ENCODE measurements around the gene SLC25A12.

The SLC25A12 gene

GRCh38 chr2:171889333-171889732 lies 4.7 kb downstream of the SLC25A12 start:
- FAIRE-seq, result no peak

GRCh38 chr2:171883275-171883893 lies 10.7 kb downstream of the SLC25A12 start:
- FAIRE-seq, result no peak
- no peak for DNase-seq (ENCODE audit: low spot score)

More at GRCh38 chr2:171889333-171889732, 4.7 kb downstream of the SLC25A12 start:
- DNase-seq (ENCODE audit: low spot score), result no peak

GRCh38 chr2:171882089-171882769 lies 11.8 kb downstream of the SLC25A12 start:
- no peak for FAIRE-seq

GRCh38 chr2:171880774-171881173 lies 13.3 kb downstream of the SLC25A12 start:
- DNase-seq (ENCODE audit: low spot score) (no peak), FAIRE-seq (no peak)

More at GRCh38 chr2:171882089-171882769, 11.8 kb downstream of the SLC25A12 start:
- DNase-seq (ENCODE audit: low spot score), result no peak

GRCh38 chr2:171879865-171880264 lies 14.2 kb downstream of the SLC25A12 start:
- DNase-seq (ENCODE audit: low spot score) (no peak), FAIRE-seq (no peak)

GRCh38 chr2:171878481-171878993 lies 15.5 kb downstream of the SLC25A12 start:
- FAIRE-seq (no peak), DNase-seq (ENCODE audit: low spot score) (no peak)

GRCh38 chr2:171874963-171875362 lies 19.1 kb downstream of the SLC25A12 start:
- DNase-seq (ENCODE audit: low spot score) (no peak), FAIRE-seq (no peak)

- no peak for DNase-seq (ENCODE audit: low spot score)
- FAIRE-seq, result no peak
Observed at GRCh38 chr2:171874517-171874916, 19.5 kb downstream of the SLC25A12 start.

GRCh38 chr2:171864357-171864985 lies 29.6 kb downstream of the SLC25A12 start:
- DNase-seq (ENCODE audit: low spot score) (no peak), FAIRE-seq (no peak)

GRCh38 chr2:171862501-171862900 lies 31.5 kb downstream of the SLC25A12 start:
- FAIRE-seq (no peak), DNase-seq (ENCODE audit: low spot score) (no peak)

GRCh38 chr2:171858397-171858958 lies 35.6 kb downstream of the SLC25A12 start:
- FAIRE-seq (no peak), DNase-seq (ENCODE audit: low spot score) (no peak)

GRCh38 chr2:171855401-171855800 lies 38.6 kb downstream of the SLC25A12 start:
- DNase-seq (ENCODE audit: low spot score) (no peak), FAIRE-seq (no peak)

GRCh38 chr2:171852366-171852888 lies 41.6 kb downstream of the SLC25A12 start:
- FAIRE-seq, result no peak
- DNase-seq (ENCODE audit: low spot score), result no peak

- no peak for FAIRE-seq
- no peak for DNase-seq (ENCODE audit: low spot score)
Observed at GRCh38 chr2:171847627-171848026, 46.4 kb downstream of the SLC25A12 start.

- DNase-seq (ENCODE audit: low spot score), result no peak
Observed at GRCh38 chr2:171846894-171847293, 47.1 kb downstream of the SLC25A12 start.

GRCh38 chr2:171841996-171842395 lies 52.0 kb downstream of the SLC25A12 start:
- DNase-seq (ENCODE audit: low spot score), result no peak
- FAIRE-seq, result no peak

More at GRCh38 chr2:171846894-171847293, 47.1 kb downstream of the SLC25A12 start:
- FAIRE-seq, result no peak

GRCh38 chr2:171837736-171838135 lies 56.3 kb downstream of the SLC25A12 start:
- DNase-seq (ENCODE audit: low spot score), result no peak
- no peak for FAIRE-seq

- DNase-seq (ENCODE audit: low spot score) (no peak), FAIRE-seq (no peak)
Observed at GRCh38 chr2:171836146-171836910, 57.7 kb downstream of the SLC25A12 start.

- DNase-seq (ENCODE audit: low spot score), result no peak
- no peak for FAIRE-seq
Observed at GRCh38 chr2:171835386-171835785, 58.7 kb downstream of the SLC25A12 start.

- no peak for DNase-seq (ENCODE audit: low spot score)
- FAIRE-seq, result no peak
Observed at GRCh38 chr2:171834286-171834685, 59.8 kb downstream of the SLC25A12 start.

GRCh38 chr2:171832489-171832888 lies 61.6 kb downstream of the SLC25A12 start:
- FAIRE-seq (no peak), DNase-seq (ENCODE audit: low spot score) (no peak)
